ENCODE measurements around the gene UQCRC1. TPM values are rescaled to one million over a fixed set of nuclear protein-coding genes. Genes with fewer than 3 reads are reported as not detected.

UQCRC1 gene
- total and polyA plus RNA-seq, 8 donors: 78.6 to 113 (median 98.0) TPM

GRCh38 chr3:48569808-48570450, 39.5 kb downstream of the UQCRC1 start:
- intact Hi-C loops (cut with DNase I): no loop called here
- no peak overlapping the region for H3K4me3 ChIP-seq
- WGBS, 2 donors: 80 to 86% methylated on average over 18 of the region's 18 CpGs
- TF ChIP-seq CTCF (IDR thresholded peaks at IDR 0.05): no peak
- ATAC-seq (no peak), FAIRE-seq (no peak), DNase-seq (no peak)
- H3K9me3 ChIP-seq: no peaks in the 10 kb centered on the region
- no peaks in the 10 kb centered on the region for H3K36me3 ChIP-seq
- H3K27ac ChIP-seq: no peak overlapping the region
- H3K27me3 ChIP-seq: no peaks in the 10 kb centered on the region
- no peaks in the 10 kb centered on the region for H3K4me1 ChIP-seq

- TF ChIP-seq CTCF (IDR thresholded peaks at IDR 0.05): no peak
- Histone ChIP-seq H3K27ac (no peak overlapping the region), H3K4me1 (no peaks in the 10 kb centered on the region), H3K4me3 (no peak overlapping the region), H3K27me3 (no peaks in the 10 kb centered on the region), H3K9me3 (no peaks in the 10 kb centered on the region), H3K36me3 (no peaks in the 10 kb centered on the region)
- DNase-seq (no peak), FAIRE-seq (no peak), ATAC-seq (no peak)
- 74 to 84% methylated on average over 10 of the region's 10 CpGs for WGBS, 2 donors
- intact Hi-C loops (cut with DNase I): no loop called here
Observed at GRCh38 chr3:48569400-48569799, 40.0 kb downstream of the UQCRC1 start.

GRCh38 chr3:48568476-48568875, 41.0 kb downstream of the UQCRC1 start:
- H3K9me3 ChIP-seq: no peaks in the 10 kb centered on the region
- no peaks in the 10 kb centered on the region for H3K36me3 ChIP-seq
- no peaks in the 10 kb centered on the region for H3K27me3 ChIP-seq
- FAIRE-seq (no peak), DNase-seq (no peak), ATAC-seq (no peak)
- no peaks in the 10 kb centered on the region for H3K4me1 ChIP-seq
- H3K4me3 ChIP-seq: no peak overlapping the region
- 87 to 90% methylated on average over 7 of the region's 7 CpGs for WGBS, 2 donors
- no peak overlapping the region for H3K27ac ChIP-seq
- no peak for TF ChIP-seq CTCF (IDR thresholded peaks at IDR 0.05)
- intact Hi-C loops (cut with DNase I): no loop called here

GRCh38 chr3:48567500-48567899, 41.9 kb downstream of the UQCRC1 start:
- Histone ChIP-seq H3K9me3 (no peaks in the 10 kb centered on the region), H3K4me1 (no peaks in the 10 kb centered on the region), H3K27ac (no peak overlapping the region), H3K36me3 (no peaks in the 10 kb centered on the region), H3K4me3 (no peak overlapping the region), H3K27me3 (no peaks in the 10 kb centered on the region)
- ATAC-seq: no peak
- DNase-seq: no peak
- no peak for FAIRE-seq
- WGBS, 2 donors: 75 to 85% methylated on average over 11 of the region's 11 CpGs
- no peak for TF ChIP-seq CTCF (IDR thresholded peaks at IDR 0.05)
- intact Hi-C loops (cut with DNase I): no loop called here

- H3K27ac ChIP-seq: no peak overlapping the region
- intact Hi-C loops (cut with DNase I): no loop called here
- 79 to 80% methylated on average over 5 of the region's 5 CpGs for WGBS, 2 donors
- TF ChIP-seq CTCF (IDR thresholded peaks at IDR 0.05): no peak
- H3K9me3 ChIP-seq: no peaks in the 10 kb centered on the region
- H3K4me3 ChIP-seq: no peak overlapping the region
- no peaks in the 10 kb centered on the region for H3K27me3 ChIP-seq
- H3K4me1 ChIP-seq: no peaks in the 10 kb centered on the region
- ATAC-seq (no peak), DNase-seq (no peak), FAIRE-seq (no peak)
- no peaks in the 10 kb centered on the region for H3K36me3 ChIP-seq
Observed at GRCh38 chr3:48567090-48567489, 42.4 kb downstream of the UQCRC1 start.

Data from pancreas (tissue), 10 donors.